Esophagus squamous epithelium (tissue), 5 donors: ENCODE data around the gene SPATS2. TPM values are rescaled to one million over a fixed set of nuclear protein-coding genes. Genes with fewer than 3 reads are reported as not detected.

Experiments
- DNase-seq: peaks from one replicate; lab custom pipeline; 2025; lab: John Stamatoyannopoulos, UW
- H3K27ac ChIP-seq, 4 donors: fragments of 200-600 bp; sonication (generic); one replicate each; pipeline ENCODE4 v1.5.1; 2016 to 2019; ENCODE audit warnings: mild to moderate bottlenecking in 1 of 4
- H3K27me3 ChIP-seq, 4 donors: fragments of 200-600 bp; sonication (generic); 1 replicate in 3 of 4; 2 replicates in 1 of 4; pipeline versions ENCODE4 v1.5.1 to v1.6.0; 2017 to 2021; ENCODE audit warnings: antibody characterized with exemption in 1 of 4
- H3K36me3 ChIP-seq, 3 donors: fragments of 200-600 bp; sonication (generic); one replicate each; pipeline ENCODE4 v1.5.1; 2016 to 2019
- H3K4me1 ChIP-seq, 3 donors: fragments of 200-600 bp; sonication (generic); one replicate each; pipeline ENCODE4 v1.5.1; 2017 to 2019
- H3K4me3 ChIP-seq, 4 donors: fragments of 200-600 bp; sonication (generic); 1 replicate in 3 of 4; 2 replicates in 1 of 4; pipeline ENCODE4 v1.5.1; 2016 to 2019; ENCODE audit warnings: mild to moderate bottlenecking in 2 of 4, moderate library complexity in 1 of 4
- H3K9me3 ChIP-seq, 3 donors: fragments of 200-600 bp; sonication (generic); one replicate each; pipeline ENCODE4 v1.5.1; 2016 to 2019
- CTCF ChIP-seq, 6 experiments: fragments of 450-650 bp in 4 of 6; fragments of 200-600 bp in 2 of 6; sonication (generic) in 2 of 6; IDR thresholded peaks; one replicate each; pipeline ENCODE4 v1.5.1; 2016 to 2019; ENCODE audit warnings: antibody characterized with exemption in 6 of 6, mild to moderate bottlenecking in 4 of 6, moderate library complexity in 4 of 6
- POLR2A ChIP-seq, 4 donors: fragments of 450-650 bp; IDR thresholded peaks; one replicate each; pipeline ENCODE4 v1.6.1; 2017; ENCODE audit warnings: antibody characterized with exemption in 4 of 4, mild to moderate bottlenecking in 4 of 4, moderate library complexity in 3 of 4
- WGBS, 2 donors: methylation state at CpG; one replicate each; pipeline ENCODE4 v1.1.5; 2018; 5-methylcytosine and 5-hydroxymethylcytosine counted together
- intact Hi-C: fragments of 100-400 bp; cut with DNase I; formaldehyde crosslinking; loops from one replicate; pipeline ENCODE4 v1.15.0; 2022
- total RNA-seq, 4 donors: library from RNA; depleted of rRNA; stranded (reverse); fragments of >200 nt; gene quantifications; one replicate each; pipeline ENCODE4 v1.1.0, GENCODE V29; 2016
- donor health status: DM: yes; HTN: yes; CAD: no.

Gene SPATS2
- total RNA-seq, 4 donors from 2014 or later: 4.8 to 9.8 (median 8.5) TPM

GRCh38 chr12:49556391-49557186 lies 189.3 kb downstream of the SPATS2 start:
- H3K9me3 ChIP-seq: no peaks in the 10 kb centered on the region
- no peaks in the 10 kb centered on the region for H3K27me3 ChIP-seq
- intact Hi-C loops: no loop called here
- no peak for TF ChIP-seq CTCF (IDR thresholded peaks at IDR 0.05)
- no peak for TF ChIP-seq POLR2A (IDR thresholded peaks at IDR 0.05)
- no peak overlapping the region for H3K4me3 ChIP-seq
- 85% methylated on average over 7 of the region's 12 CpGs; no CpG with 5 or more reads in 1 of the 2 donors for WGBS, 2 donors
- H3K36me3 ChIP-seq: peaks cover 11 to 61% (median 26%) of the 10 kb centered on the region in 3 donors
- no peak overlapping the region for H3K27ac ChIP-seq
- DNase-seq: no peak
- peaks cover 2 to 10% (median 3%) of the 10 kb centered on the region in 3 donors for H3K4me1 ChIP-seq

GRCh38 chr12:49557187-49557916 lies 190.1 kb downstream of the SPATS2 start:
- WGBS, 2 donors: 80 to 91% methylated on average over 3 to 6 of the region's 18 CpGs

GRCh38 chr12:49557917-49558215 lies 190.6 kb downstream of the SPATS2 start:
- Histone ChIP-seq H3K4me3 (no peak overlapping the region), H3K27me3 (no peaks in the 10 kb centered on the region)
- WGBS, 2 donors: 58 to 80% methylated on average over 1 to 3 of the region's 7 CpGs

More at GRCh38 chr12:49557187-49557916, 190.1 kb downstream of the SPATS2 start:
- Histone ChIP-seq H3K36me3 (peaks cover 15 to 68% (median 34%) of the 10 kb centered on the region in 3 donors), H3K27me3 (no peaks in the 10 kb centered on the region), H3K27ac (no peak overlapping the region), H3K4me1 (peaks cover 0 to 2% (median 0%) of the 10 kb centered on the region in 3 donors), H3K9me3 (no peaks in the 10 kb centered on the region), H3K4me3 (no peak overlapping the region)
- no peak for TF ChIP-seq CTCF (IDR thresholded peaks at IDR 0.05)
- no peak for TF ChIP-seq POLR2A (IDR thresholded peaks at IDR 0.05)
- DNase-seq: no peak
- intact Hi-C loops: no loop called here

GRCh38 chr12:49558526-49558925 lies 191.3 kb downstream of the SPATS2 start:
- peaks cover 24 to 80% (median 42%) of the 10 kb centered on the region in 3 donors for H3K36me3 ChIP-seq
- WGBS, 2 donors: 70 to 95% methylated on average over 2 to 12 of the region's 13 CpGs
- no peaks in the 10 kb centered on the region for H3K9me3 ChIP-seq
- TF ChIP-seq POLR2A (IDR thresholded peaks at IDR 0.05) (no peak), CTCF (IDR thresholded peaks at IDR 0.05) (no peak)
- no peaks in the 10 kb centered on the region for H3K27me3 ChIP-seq
- intact Hi-C loops: no loop called here
- H3K4me3 ChIP-seq: no peak overlapping the region
- no peak overlapping the region for H3K27ac ChIP-seq
- peaks cover 0 to 6% (median 0%) of the 10 kb centered on the region in 3 donors for H3K4me1 ChIP-seq
- DNase-seq: no peak

More at GRCh38 chr12:49557917-49558215, 190.6 kb downstream of the SPATS2 start:
- H3K9me3 ChIP-seq: no peaks in the 10 kb centered on the region
- H3K4me1 ChIP-seq: no peaks in the 10 kb centered on the region
- TF ChIP-seq POLR2A (IDR thresholded peaks at IDR 0.05) (no peak), CTCF (IDR thresholded peaks at IDR 0.05) (peak in 1 of 6 experiments; percentile 24)
- no peak for DNase-seq
- no peak overlapping the region for H3K27ac ChIP-seq
- H3K36me3 ChIP-seq: peaks cover 17 to 74% (median 39%) of the 10 kb centered on the region in 3 donors
- intact Hi-C loops: no loop called here
